Forelimb muscle (tissue), 1 donor: Measurements from ENCODE around the gene FAM193A. TPM values are rescaled to one million over a fixed set of nuclear protein-coding genes. Genes with fewer than 3 reads are reported as not detected.
"Not testable (repeated sequence)": the region's sequence is repeated elsewhere in the genome, so short reads cannot be mapped to it uniquely, and the experiment has no call there.

ENCODE experiments used
- DNase-seq: peaks from one replicate; pipeline ENCODE4 v3.0.0-alpha.2; 2013; ENCODE audit warnings: low read depth
- polyA plus RNA-seq: library from polyadenylated mRNA; unstranded; fragments of 120-200 nt; gene quantifications from one replicate; pipeline ENCODE4 v1.2.1, GENCODE V29; 2013; ENCODE audit not compliant: insufficient read length

Gene FAM193A
- polyA plus RNA-seq, result 17.1 TPM

- peak; percentile 95 for DNase-seq
These were observed at the start of gene FAM193A for GRCh38 chr4:2536193-2537010. Gene FAM193A (plus strand): TSS chr4:2536647. CDS start chr4:2536916, 269 bp downstream.

- DNase-seq, result no peak
These were observed 49.5 kb upstream of the FAM193A start for GRCh38 chr4:2486981-2487380.

GRCh38 chr4:2487632-2488031 lies 48.8 kb upstream of the FAM193A start:
- no peak for DNase-seq

- DNase-seq, result no peak
These were observed 47.2 kb upstream of the FAM193A start for GRCh38 chr4:2489081-2489805.

GRCh38 chr4:2489841-2490552 lies 46.5 kb upstream of the FAM193A start:
- no peak for DNase-seq

- DNase-seq, result no peak
These were observed 43.5 kb upstream of the FAM193A start for GRCh38 chr4:2492970-2493369.

GRCh38 chr4:2494992-2495391 lies 41.5 kb upstream of the FAM193A start:
- no peak for DNase-seq

- DNase-seq, result no peak
These were observed 39.1 kb upstream of the FAM193A start for GRCh38 chr4:2497324-2497723.

GRCh38 chr4:2497931-2498330 lies 38.5 kb upstream of the FAM193A start:
- DNase-seq, result no peak

- DNase-seq, result no peak
These were observed 35.9 kb upstream of the FAM193A start for GRCh38 chr4:2500547-2500946.

- no peak for DNase-seq
These were observed 35.3 kb upstream of the FAM193A start for GRCh38 chr4:2501034-2501594.

GRCh38 chr4:2503809-2504208 lies 32.6 kb upstream of the FAM193A start:
- DNase-seq, result no peak

GRCh38 chr4:2507259-2507658 lies 29.2 kb upstream of the FAM193A start:
- DNase-seq, result no peak

GRCh38 chr4:2507855-2508254 lies 28.6 kb upstream of the FAM193A start:
- no peak for DNase-seq

- no peak for DNase-seq
These were observed 25.8 kb upstream of the FAM193A start for GRCh38 chr4:2510351-2511259.

- no peak for DNase-seq
These were observed 24.8 kb upstream of the FAM193A start for GRCh38 chr4:2511645-2512131.

- no peak for DNase-seq
These were observed 23.9 kb upstream of the FAM193A start for GRCh38 chr4:2512396-2513135.

GRCh38 chr4:2514193-2514592 lies 22.3 kb upstream of the FAM193A start:
- not testable (repeated sequence) for DNase-seq

GRCh38 chr4:2514944-2515343 lies 21.5 kb upstream of the FAM193A start:
- not testable (repeated sequence) for DNase-seq
